HG02678 (cell line): ENCODE measurements around the gene GNAO1.

Experiments used
- ATAC-seq: cut with Tn5 transposase; IDR thresholded peaks from one replicate; pipeline ENCODE4 v1.9.1; 2021; ENCODE audit warnings: mild to moderate bottlenecking, moderate library complexity; ENCODE audit not compliant: unreplicated experiment

GNAO1 gene

GRCh38 chr16:56356276-56357240, 165.3 kb downstream of the GNAO1 start:
- ATAC-seq = peak; percentile 89

DNA sequence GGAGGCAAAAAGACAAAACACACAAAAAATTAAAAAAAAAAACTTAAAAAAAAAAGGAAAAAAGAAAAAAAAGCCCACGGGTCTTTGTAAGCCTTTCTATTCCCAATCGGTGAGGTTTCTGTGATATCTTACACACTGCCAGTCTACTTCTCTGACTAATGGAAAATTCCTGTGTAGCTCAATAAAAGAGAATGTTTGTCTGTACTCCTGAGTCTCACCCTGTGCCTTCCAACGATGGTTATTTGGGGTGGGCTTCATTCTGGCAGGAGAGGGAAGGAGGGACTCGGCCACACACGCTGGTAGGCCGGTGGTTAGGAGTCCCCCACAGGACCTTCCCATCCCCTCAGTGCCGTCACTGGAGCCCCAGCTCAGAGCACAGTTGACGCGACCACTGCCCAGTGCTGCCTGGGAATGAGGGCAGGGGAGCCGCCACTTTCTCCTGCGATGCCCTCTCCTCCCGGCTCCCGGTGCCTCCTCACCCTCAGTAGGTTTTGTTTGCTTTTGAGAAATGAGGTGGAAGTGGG, 166.0 kb downstream of the GNAO1 start:
- ATAC-seq = peak; percentile 9

GRCh38 chr16:56357765-56358322, 166.6 kb downstream of the GNAO1 start:
- ATAC-seq = no peak

DNA sequence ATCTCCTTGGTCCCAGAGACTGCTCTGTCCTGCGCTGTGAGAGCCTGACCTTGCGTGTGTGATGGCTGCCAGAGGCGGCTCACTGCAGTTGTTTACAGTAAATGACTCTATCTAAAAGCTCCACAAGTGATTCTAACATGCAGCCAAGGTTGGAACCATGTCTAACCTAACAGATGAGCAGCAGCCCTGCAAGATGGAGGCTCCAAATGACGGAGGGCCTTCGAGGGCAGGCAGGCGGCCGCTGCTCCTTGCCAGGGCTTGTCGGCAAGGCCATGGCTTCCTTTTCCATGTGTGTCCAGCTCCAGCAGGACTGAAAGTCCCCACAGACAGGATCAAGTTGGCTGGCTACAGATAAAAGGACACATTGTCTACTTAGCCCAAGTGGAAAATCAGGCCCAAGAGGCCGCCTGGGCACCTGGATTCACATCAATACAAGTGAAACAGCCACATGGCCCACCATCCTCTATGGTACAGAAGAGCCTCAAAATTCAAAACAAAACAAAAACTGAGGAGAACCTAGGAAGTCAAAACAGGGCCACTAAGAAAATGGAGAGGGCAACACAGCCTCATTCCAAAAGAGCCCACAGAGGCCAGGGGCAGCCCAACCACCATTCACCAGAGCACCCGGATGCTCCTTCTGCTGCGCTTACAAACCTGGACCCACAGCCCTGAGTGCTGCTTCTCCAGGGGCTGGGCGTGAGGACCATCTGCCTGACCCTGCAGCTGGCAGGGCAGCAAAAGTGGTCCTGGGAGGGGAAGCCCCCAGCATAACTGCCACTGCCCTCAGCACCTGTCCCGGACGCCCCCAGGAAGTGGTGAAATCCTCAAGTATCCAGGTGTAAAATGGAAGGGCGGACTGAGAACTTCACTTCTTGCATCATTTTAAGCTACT, 169.1 kb downstream of the GNAO1 start:
- ATAC-seq = no peak

DNA sequence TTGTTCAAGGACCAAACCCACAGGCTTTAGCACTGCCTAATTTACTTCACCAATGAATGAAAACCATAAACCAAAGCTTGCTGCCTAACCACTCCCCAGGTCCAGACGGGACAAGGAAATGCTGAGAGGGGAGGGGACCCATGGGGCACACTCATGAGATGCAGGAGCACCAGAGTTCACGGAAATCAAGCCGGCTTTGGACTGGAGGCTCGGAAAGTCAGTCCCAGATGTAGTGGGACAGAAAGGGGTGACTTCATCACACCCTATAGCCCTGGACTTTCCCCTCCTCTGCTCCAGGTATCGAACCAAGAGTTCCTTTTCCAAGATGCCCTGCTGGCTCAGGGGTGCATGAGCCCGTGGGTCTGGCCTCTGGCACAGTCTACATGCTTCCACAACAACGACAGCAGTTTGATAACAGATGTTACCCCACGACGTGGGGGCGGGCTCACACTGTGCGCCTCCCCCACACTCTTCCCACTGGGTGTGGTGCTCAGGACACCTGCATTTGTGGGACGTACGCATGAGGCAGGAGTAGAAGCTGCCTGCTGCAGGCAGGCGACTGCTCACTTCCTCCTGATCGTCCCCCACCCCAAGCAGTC, 170.9 kb downstream of the GNAO1 start:
- no peak for ATAC-seq

DNA sequence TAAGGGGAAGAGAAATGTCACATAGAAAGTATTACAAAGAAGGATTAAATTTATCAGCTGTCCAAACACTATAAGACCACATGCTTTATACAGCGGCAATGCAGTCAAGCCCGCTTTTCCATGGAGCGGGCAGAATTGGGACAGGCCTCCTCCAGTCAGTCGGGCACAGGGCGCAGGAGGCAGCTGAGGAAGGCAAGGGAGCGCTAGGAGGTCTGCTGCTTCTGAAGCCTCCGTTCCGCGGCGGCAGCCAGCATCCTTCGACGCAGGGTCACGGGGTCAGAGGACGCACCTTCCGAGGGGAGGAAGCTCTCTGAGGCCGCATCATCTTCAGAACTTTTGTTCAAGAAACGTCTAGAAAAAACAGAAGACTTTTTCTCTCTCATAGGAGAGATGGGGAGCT, 171.4 kb downstream of the GNAO1 start:
- no peak for ATAC-seq

DNA sequence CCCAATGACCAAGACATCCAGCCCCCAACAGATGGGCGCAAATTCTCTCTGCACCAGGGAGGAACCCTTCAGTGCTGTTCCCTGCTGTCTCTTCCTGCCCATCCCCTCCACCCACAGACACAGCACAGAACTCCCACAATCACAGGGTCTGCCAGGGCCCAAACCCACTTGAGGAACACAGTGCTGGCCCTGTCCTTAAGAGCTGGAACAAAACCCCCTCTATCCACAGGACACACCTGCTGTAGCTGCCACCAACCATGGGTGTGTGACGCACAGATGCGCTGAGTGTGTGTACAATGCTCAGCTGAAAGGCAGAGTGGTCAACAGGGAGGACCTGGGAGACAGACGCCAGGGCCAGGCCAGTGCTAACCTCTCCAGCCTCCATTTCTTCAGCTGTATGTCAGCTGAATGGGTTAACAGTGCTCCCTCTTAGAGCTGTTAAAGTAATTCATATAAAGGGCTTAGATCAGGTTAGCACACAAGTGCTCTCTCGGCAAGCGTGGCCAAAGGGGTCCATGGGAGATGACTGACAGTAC, 172.0 kb downstream of the GNAO1 start:
- no peak for ATAC-seq

GRCh38 chr16:56363781-56364565, 172.7 kb downstream of the GNAO1 start:
- no peak for ATAC-seq

GRCh38 chr16:56364865-56365264, 173.6 kb downstream of the GNAO1 start:
- no peak for ATAC-seq

- ATAC-seq = no peak
Measured at GRCh38 chr16:56365552-56365951, 174.3 kb downstream of the GNAO1 start.

GRCh38 chr16:56366945-56367344, 175.7 kb downstream of the GNAO1 start:
- no peak for ATAC-seq

GRCh38 chr16:56367764-56368163, 176.5 kb downstream of the GNAO1 start:
- ATAC-seq = no peak

GRCh38 chr16:56368545-56368944, 177.3 kb downstream of the GNAO1 start:
- no peak for ATAC-seq

GRCh38 chr16:56369202-56369601, 177.9 kb downstream of the GNAO1 start:
- ATAC-seq = no peak

GRCh38 chr16:56370185-56370874, 179.0 kb downstream of the GNAO1 start:
- no peak for ATAC-seq

GRCh38 chr16:56370875-56371659, 179.8 kb downstream of the GNAO1 start:
- ATAC-seq = no peak

GRCh38 chr16:56371660-56371937, 180.3 kb downstream of the GNAO1 start:
- no peak for ATAC-seq

GRCh38 chr16:56372013-56372634, 180.8 kb downstream of the GNAO1 start:
- ATAC-seq = no peak
